ENCODE data around the gene CNDP1. TPM values are rescaled to one million over a fixed set of nuclear protein-coding genes. Genes with fewer than 3 reads are reported as not detected.

CNDP1 gene
- polyA plus RNA-seq, 1 of the 3 experiments (the other 2 are of a cell fraction), result not detected

- no peak overlapping the region for H3K27ac ChIP-seq (ENCODE audit: low read depth in 2 of 2, low read length in 1 of 2)
- H3K4me1 ChIP-seq (ENCODE audit: control insufficient read depth in 1 of 2, insufficient read depth in 2 of 2, low read depth in 1 of 2, low read length in 1 of 2), result no peaks in the 10 kb centered on the region
- H3K4me3 ChIP-seq (ENCODE audit: low read depth in 2 of 2, low read length in 1 of 2), result no peak overlapping the region
- no peaks in the 10 kb centered on the region for H3K9me3 ChIP-seq
- WGBS (ENCODE audit: low lambda C conversion rate), result 16% methylated on average over 4 of the region's 4 CpGs
- H3K9me2 ChIP-seq, result no peaks in the 10 kb centered on the region
- POLR2A ChIA-PET, result no interaction called here
- H2AFZ ChIP-seq (ENCODE audit: low read depth), result no peak overlapping the region
- TF ChIP-seq CTCF (IDR thresholded peaks at IDR 0.05) (no peak), TAF1 (IDR thresholded peaks at IDR 0.05; ENCODE audit: borderline replicate concordance, low read depth, low read length) (no peak), RFX5 (IDR thresholded peaks at IDR 0.05; ENCODE audit: low read length) (no peak), ZBTB33 (IDR thresholded peaks at IDR 0.05; ENCODE audit: borderline replicate concordance, low read depth) (no peak), ELF1 (IDR thresholded peaks at IDR 0.05) (no peak), FOXJ3 (CRISPR knock-in tag; IDR thresholded peaks at IDR 0.05) (no peak), RAD21 (IDR thresholded peaks at IDR 0.05; ENCODE audit: low read length) (no peak), RXRA (IDR thresholded peaks at IDR 0.05; ENCODE audit: borderline replicate concordance, low read depth) (no peak), TCF12 (IDR thresholded peaks at IDR 0.05) (no peak), MEF2A (IDR thresholded peaks at IDR 0.05; ENCODE audit: borderline replicate concordance, low read depth) (no peak), CHD2 (IDR thresholded peaks at IDR 0.05; ENCODE audit: low read length, partially characterized antibody) (no peak), FOXM1 (IDR thresholded peaks at IDR 0.05; ENCODE audit: low read depth) (no peak), TEAD4 (IDR thresholded peaks at IDR 0.05; ENCODE audit: borderline replicate concordance, insufficient read depth) (no peak), GATA2 (CRISPR knock-in tag; IDR thresholded peaks at IDR 0.05) (no peak), EP300 (IDR thresholded peaks at IDR 0.05; ENCODE audit: borderline replicate concordance in 1 of 2, low read depth in 1 of 2, low read length in 1 of 2) (no peak)
- TF ChIP-seq, protein P1, sequence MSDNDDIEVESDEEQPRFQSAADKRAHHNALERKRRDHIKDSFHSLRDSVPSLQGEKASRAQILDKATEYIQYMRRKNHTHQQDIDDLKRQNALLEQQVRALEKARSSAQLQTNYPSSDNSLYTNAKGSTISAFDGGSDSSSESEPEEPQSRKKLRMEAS (IDR thresholded peaks at IDR 0.05; ENCODE audit: low read depth), result no peak
- TF ChIP-seq, protein P2, sequence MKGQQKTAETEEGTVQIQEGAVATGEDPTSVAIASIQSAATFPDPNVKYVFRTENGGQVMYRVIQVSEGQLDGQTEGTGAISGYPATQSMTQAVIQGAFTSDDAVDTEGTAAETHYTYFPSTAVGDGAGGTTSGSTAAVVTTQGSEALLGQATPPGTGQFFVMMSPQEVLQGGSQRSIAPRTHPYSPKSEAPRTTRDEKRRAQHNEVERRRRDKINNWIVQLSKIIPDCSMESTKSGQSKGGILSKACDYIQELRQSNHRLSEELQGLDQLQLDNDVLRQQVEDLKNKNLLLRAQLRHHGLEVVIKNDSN (IDR thresholded peaks at IDR 0.05; ENCODE audit: borderline replicate concordance, low read depth), result no peak
- TF ChIP-seq, protein P3, sequence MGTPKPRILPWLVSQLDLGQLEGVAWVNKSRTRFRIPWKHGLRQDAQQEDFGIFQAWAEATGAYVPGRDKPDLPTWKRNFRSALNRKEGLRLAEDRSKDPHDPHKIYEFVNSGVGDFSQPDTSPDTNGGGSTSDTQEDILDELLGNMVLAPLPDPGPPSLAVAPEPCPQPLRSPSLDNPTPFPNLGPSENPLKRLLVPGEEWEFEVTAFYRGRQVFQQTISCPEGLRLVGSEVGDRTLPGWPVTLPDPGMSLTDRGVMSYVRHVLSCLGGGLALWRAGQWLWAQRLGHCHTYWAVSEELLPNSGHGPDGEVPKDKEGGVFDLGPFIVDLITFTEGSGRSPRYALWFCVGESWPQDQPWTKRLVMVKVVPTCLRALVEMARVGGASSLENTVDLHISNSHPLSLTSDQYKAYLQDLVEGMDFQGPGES (IDR thresholded peaks at IDR 0.05; ENCODE audit: low read depth, low read length), result no peak
- DNase-seq, result no peak
- no peaks in the 10 kb centered on the region for H3K36me3 ChIP-seq (replicated peaks in 1 of 2; ENCODE audit: control insufficient read depth in 1 of 2, insufficient read depth in 2 of 2, low read length in 1 of 2)
- H3K27me3 ChIP-seq (ENCODE audit: insufficient read depth), result no peaks in the 10 kb centered on the region
- CTCF ChIA-PET, result interaction anchor here (0.6 kb wide), 1 partner anchor 1803 kb away, joined by 3 read pairs; no protein-coding TSS in a partner anchor
- H3K79me2 ChIP-seq (ENCODE audit: insufficient read depth), result no peaks in the 10 kb centered on the region
- no peak overlapping the region for H3K4me2 ChIP-seq
- no peaks in the 10 kb centered on the region for H4K20me1 ChIP-seq (ENCODE audit: insufficient read depth)
- no peaks in the 10 kb centered on the region for H3F3A ChIP-seq (replicated peaks; ENCODE audit: insufficient read depth)
- H3K9ac ChIP-seq, result no peak overlapping the region
These were observed 36.0 kb downstream of the CNDP1 start for GRCh38 chr18:74570266-74570665.
